SIG-M5 treated with dmso at 0.1 percent for 504 hours (cell line): ENCODE results near the gene IL32.
"Not testable (repeated sequence)": the region's sequence is repeated elsewhere in the genome, so short reads cannot be mapped to it uniquely, and the experiment has no call there.

Experiments used
- DNase-seq: peaks from one replicate; lab custom pipeline; 2025; ENCODE audit not compliant: unreplicated experiment; lab: John Stamatoyannopoulos, UW

The IL32 gene

DNA sequence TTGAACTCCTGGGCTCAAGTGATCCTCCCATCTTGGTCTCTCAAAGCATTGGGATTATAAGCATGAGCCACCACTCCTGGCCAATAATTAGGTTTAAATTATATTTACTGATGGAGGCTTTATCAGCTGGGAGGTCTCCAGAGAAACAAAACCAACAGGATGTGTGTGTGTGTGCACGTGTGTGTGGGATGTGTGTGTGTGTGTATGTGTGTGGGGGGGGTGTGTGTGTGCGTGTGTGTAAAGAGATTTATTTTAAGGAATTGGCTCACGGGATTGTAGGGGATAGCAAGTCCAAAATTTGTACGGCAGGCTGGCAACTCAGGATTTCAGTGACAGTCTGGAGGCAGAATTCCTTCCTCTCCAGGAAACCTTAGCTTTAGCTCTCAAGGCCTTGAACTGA is 14.4 kb upstream of the IL32 start:
- no peak for DNase-seq

DNA sequence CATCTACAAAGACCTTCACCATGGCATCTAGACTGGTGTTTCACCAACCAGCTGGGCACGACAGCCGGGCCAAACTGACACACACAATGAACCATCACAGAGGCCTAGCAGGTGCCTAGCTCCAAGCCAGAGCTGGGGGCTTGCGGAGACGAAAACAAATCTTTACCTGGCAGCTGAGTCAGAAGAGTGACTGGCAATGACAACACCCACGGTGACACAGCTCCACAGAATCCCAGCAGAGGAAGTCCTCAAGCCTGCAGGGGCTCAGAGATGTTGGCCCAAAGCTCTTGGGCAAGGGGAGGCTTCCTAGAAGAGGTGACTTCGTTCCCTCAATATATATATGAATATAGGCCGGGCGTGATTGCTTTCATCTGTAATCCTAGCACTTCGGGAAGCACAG is 13.9 kb upstream of the IL32 start:
- DNase-seq = no peak

DNA sequence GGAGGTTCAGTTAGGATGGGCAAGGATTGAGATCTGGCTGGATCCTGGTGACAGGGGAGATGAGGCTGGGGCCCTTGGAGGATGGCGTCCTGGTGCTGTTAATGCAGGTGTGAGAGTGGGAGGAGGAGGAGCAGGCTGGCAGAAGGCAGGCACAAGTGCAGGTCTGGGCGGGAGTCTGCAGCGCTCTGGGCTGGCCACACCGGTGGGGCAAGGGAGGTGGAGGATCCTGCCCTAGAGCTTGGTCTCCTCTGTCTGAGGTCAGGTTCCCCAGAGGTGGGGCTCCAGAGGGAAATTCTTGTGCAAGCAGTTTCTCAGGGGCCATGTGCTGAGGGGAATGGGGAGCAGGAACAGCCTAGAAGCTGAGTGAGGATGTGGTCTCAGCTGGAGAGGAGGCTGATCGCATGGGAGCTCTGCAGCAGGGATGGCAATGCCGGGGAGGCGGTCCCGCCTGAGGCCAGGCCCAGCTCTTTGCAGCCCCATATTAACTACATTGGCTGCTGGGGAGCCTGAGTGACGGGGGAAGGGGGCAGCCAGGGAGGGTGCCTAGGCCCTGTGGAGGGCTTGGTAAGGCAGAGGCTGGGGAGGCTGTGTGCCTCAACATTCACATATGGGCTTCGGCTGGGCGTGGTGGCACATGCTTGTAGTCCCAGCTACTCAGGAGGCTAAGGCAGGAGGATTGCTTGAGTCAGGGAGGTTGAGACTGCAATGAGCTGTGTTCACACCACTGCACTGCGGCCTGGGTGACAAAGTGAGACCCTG is 12.7 kb upstream of the IL32 start:
- not testable (repeated sequence) for DNase-seq

DNA sequence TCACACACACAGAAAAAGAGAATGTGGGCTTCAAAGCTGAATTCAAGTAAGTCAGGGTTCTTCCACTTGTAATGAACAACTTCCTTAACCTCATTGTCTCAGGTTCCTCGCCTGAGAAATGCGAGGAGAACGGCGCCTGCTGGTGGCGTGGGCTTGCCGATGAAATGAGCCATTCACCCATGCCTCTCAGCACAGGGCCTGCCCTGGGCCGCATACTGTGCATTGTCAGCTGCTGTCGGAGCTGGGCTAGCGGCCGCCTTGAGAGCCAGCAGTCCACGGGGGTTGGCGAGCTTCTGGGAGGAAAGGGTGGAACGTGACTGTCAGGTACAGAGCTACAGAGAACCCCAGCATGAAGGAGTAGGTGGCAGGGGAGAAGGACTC is 12.1 kb upstream of the IL32 start:
- not testable (repeated sequence) for DNase-seq

DNA sequence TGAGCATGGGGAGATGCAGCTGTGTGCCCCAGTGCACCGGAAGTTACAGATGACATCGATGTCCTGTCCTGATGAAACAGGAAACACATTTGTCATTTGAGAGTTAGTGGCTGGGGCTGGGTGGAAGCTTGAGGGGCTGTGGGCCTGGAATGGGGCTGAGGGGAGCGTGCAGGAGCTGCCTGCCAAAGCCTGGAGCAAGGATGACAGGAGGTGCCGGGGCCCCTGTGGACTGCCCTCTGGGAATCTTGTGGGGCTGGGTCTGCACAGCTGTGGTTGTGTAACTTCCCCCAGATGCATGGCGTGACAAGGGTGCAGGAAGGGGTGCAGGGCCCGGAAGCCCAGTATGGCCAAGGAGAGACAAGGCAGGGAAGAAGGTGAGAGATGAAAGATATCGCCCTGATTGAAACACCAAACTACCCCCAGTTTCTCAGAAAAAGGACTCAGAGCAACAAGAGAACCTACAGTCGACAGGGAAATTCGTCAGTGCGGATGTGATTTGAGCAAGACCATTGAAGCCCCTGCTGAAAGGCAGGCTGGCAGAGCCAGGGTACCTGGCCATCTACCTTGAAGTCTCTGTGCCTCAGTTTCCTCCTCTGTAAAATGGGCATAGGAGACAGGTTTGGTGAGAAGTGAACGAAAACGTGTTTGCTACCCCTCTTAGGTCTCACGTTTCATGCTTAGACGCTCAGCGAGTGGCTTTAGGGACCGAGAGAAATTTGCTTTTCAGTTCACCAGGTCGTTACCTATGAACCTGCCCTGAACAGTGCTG is 10.3 kb upstream of the IL32 start:
- peak; percentile 22 for DNase-seq

DNA sequence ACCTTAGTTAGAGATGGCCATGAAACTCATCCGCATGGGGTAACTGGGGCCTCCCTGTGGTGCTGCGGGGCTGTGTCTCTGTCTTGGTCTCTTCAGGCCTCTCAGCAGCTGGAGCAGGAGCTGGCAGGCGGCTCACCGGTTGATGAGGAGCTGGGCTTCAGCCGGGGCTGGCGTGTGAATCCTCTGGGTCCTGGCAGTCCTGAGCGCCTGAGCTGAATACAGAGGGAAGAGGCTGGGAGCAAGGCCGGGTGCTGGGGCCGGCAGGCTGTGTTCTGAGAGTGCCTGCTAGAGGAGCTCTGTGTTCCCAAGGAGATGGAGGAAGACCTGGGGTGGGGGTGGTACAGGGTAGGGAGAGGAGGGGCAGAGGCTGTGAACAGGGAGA is 9.7 kb upstream of the IL32 start:
- not testable (repeated sequence) for DNase-seq

DNA sequence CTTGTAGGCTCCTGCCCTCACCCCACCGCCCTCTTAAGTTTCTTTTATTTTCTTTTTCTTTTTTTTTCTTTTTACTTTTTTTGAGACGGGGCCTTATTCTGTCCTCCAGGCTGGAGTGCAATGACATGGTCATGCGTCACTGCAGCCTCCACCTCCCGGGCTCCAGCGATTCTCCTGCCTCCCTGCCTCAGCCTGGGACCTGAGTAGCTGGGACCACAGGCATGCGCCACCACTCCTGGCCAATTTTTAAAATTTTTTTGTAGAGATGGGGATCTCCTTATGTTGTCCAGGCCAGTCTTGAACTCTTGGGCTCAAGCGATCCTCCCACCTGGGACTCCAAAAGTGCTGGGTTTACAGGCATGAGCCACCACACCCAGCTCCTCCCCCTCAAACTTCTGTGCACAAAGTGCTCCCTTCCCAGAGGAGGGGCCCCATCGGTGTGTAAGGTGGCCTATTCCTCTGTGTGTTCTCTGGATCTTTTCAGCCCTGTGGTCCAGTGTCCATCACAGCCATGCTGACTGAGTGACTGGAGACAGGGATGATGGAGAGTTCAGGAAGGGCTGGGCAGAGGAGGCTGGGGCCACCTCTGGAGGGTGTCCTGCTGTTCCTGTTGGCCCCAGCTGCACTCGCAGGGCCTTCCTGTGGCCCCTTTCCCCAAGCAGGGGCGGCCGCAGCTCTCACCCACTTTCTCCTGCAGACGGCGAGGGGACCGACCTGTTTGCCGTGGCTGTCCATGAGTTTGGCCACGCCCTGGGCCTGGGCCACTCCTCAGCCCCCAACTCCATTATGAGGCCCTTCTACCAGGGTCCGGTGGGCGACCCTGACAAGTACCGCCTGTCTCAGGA is 8.9 kb upstream of the IL32 start:
- no peak for DNase-seq

DNA sequence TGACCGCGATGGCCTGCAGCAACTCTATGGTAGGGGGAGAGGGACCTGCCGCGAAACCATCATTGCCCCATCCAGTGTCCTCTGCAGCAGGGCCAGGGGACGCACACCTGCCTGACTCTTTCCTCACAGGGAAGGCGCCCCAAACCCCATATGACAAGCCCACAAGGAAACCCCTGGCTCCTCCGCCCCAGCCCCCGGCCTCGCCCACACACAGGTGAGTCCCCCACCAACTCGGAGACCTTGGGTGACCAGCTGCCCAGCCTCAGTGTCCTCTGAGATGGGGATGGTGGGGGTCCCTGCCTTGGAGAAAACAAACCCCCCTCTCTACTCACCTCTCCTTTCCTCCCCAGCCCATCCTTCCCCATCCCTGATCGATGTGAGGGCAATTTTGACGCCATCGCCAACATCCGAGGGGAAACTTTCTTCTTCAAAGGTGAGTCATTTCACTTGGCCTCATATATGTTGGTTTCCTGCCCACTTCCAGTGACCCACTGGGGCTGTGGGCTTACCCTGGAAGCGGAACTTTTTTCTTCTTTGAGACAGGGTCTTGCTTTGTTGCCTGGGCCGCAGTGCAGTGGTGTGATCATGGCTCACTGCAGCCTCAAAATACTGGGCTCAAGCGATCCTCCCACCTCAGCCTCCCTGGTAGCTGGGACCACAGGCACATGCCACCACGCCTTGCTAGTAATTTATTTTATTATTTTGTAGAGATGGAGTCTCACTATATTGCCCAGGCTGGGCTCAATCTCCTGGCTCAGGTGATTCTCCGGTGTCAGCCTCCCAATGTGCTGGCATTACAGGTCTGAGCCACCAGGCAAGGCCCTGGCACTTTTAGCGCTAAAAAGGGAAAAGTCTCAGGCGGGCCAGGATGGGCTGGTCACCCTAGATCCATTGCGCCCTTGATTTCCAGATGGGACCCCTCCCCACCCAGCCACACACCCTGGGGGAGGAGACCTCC is 8.0 kb upstream of the IL32 start:
- no peak for DNase-seq

DNA sequence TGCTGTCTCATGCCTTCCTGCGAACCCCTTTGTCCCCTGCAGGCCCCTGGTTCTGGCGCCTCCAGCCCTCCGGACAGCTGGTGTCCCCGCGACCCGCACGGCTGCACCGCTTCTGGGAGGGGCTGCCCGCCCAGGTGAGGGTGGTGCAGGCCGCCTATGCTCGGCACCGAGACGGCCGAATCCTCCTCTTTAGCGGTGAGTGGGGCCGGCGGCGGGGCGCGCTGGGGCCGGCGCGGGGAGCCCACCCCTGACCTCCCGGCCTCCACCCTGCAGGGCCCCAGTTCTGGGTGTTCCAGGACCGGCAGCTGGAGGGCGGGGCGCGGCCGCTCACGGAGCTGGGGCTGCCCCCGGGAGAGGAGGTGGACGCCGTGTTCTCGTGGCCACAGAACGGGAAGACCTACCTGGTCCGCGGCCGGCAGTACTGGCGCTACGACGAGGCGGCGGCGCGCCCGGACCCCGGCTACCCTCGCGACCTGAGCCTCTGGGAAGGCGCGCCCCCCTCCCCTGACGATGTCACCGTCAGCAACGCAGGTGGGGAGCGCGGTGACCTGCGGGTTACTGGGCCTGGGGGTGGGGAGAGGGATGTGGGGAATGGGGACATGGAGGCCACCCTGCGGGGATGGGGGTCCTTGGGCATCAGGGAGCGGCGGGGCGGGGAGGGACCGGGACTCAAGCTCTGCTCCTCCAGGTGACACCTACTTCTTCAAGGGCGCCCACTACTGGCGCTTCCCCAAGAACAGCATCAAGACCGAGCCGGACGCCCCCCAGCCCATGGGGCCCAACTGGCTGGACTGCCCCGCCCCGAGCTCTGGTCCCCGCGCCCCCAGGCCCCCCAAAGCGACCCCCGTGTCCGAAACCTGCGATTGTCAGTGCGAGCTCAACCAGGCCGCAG is 7.1 kb upstream of the IL32 start:
- DNase-seq = peak; percentile 26

DNA sequence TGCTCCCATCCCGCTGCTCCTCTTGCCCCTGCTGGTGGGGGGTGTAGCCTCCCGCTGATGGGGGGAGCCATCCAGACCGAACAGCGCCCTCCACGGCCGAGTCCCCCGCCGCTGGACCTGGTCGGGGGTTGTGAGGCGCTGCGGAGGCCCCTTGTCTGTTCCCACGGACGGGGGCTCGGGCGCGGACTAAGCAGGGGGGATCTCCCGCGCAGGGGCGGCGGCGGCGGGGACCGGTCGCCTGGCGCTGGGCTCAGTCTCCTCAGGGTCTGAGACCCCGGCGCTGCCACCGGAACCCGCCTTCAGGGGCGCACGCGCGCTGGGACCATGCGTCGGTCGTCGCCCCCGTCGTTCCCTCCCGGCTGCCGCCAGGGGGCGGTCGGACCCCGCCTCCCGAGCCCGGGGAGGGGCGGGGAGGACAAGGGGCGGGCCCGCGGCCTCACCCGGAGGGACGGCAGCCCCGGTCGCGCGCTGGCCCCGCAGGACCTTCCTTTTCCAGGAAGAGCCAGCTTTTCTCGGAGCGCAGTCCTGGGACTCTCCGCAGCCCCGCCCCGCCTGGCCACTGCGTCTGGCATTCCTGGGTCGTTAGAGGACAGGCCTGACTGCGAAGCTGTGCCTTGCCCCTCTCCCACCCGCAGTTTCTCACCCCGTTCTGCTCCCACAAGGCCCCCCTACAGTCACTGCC is 6.3 kb upstream of the IL32 start:
- DNase-seq = peak; percentile 56

DNA sequence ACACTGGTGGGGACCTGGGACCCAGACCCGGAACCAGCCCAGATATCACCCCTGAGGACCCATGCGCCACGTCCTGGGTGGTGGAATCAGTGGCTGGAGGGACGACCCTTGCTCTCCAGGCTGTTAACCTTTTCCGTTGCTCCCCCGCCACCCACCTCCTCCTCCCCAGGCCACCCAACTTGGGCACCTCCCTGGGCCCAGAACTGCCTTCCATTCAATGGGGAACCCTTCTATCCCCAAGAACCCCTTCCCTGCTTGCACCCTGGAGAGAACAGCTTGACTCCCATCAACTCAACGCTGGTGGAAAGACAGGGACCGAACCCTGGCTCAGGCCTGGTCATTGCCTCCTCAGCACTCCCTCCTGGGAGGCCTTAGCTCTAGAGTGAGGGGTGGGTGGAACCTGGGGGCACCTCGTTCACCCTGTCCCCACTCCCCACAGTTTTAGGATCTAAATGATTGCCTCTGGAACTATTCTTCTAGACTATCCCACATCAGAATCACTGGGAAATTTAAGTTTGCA is 5.7 kb upstream of the IL32 start:
- DNase-seq = no peak

DNA sequence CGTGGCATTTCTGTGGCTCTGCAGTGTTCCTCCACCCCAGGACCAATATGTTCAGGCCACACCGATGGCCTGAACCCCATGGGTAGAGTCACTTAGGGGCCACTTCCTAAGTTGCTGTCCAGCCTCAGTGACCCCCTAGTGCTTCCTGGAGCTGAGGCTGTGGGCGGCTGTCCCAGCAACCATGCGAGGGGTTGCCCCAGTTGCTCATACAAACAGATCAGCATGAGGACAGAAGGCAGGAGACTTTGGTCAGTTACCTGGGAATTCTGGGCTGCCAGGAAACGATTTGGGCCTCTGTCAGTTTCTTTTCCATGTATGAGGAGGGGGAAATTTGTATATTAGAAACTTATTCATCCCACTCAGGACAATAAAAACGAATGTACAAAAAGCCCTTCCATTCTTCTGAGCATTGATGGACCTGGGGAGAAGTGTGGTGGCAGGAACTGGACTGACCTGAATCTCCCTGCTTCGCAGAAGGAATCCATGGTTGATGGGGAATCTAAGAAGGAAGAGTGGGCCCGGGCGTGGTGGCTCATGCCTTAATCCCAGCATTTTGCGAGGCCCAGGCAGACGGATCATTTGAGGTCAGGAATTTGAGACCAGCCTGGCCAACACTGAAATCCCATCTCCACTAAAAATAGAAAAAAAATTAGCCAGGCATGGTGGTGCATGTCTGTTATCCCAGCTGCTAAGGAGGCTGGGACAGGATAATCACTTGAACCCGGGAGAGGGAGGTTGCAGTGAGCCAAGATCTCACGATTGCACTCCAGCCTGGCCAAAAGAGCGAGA is 4.9 kb upstream of the IL32 start:
- DNase-seq = no peak

DNA sequence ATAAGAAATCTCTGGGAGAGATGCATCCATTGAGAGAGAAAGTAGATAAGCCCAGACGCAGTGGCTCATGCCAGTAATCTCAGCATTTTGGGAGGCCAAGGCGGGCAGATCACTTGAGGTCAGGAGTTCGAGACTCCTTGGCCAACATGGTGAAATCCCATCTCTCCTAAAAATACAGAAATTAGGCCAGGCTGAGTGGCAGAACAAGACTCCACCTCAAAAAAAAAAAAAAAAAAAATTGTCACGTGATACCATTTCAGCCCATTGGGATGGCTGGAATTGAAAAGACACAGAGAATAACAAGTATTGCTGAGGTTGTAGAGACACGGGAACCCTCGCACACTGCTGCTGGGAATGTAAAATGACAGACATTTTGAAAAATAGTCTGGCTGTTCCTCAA is 2.9 kb upstream of the IL32 start:
- no peak for DNase-seq

DNA sequence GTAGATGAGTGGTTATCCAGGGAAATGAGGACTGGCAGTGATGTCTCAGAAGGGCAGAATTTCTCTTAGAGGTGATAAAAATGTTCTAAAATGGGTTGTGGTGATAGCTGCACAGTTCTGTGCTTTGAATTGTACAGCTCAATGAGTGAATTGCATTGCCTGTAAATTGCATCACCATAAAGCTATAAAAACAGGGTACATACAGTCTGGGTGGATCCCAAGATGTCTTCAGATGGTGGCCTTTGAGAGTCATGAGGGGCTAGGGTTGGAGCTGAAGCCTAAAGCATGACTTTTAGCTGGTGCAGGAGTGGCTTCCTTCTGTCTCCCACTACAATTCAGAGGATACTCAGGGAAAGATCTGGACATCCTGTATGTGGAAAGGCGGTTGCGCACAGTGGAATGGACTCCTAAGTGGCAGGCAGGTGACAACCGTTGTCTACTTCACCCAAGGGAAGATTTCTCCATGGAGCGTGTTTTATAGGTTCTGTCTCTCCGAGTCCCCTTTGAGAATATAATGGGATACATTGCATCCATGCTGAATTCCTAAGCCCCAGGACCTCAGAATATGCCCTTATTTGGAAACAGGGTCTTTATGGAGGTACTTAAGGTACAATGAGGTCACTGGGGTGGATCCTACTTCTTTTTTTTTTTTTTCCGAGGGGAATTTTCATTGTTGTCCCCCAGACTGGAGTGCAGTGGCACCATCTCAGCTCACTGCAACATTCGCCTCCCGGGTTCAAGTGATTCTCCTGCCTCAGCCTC is 1.6 kb upstream of the IL32 start:
- DNase-seq = no peak

DNA sequence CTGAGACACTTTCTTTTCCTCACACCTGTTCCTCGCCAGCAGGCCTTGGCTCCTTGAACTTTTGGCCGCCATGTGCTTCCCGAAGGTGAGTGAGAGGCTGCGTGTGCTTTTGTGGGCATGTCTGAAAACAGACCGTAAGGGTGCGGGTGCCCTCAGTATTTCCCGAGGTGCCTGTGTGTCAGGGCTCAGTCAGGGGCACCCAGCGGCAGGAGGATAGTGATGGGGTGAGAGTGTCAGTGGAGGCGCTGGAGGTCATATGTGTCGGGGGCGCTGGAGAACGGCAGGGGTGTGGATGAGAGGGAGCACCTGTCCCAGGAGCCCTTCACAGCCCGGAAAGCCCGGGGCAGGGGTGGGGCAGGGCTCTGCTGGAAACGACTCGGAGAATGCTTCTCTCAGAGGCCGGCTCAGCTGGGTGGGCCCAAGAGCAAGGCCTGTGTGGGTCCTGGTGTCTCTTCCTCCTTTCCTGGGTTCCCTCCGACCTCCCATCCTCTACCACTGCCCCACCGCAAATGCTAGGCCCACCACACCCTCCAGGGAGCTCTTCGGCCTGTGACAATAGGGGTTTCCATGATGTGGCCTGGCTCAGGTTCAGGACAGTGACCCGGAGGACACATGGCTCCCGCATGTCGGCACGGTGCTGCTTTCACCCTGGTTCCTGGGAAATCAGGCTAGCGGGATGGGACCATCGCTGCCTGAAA is 451 bp downstream of the IL32 start:
- no peak for DNase-seq

DNA sequence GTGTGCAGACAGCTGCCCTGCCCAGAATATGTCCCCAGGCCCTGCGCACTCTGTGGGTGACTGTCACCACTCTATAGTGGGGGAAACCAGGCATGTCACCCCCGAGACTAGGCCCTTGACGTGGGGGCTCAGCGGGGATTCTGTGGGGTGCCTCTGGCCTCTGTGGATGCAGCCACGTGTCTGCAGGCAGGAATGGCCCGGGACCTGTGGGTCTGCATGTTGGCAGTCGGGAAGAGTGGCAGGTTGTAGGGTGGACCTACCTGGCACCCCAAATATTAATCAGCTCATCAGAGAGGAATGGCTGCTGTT is 954 bp downstream of the IL32 start:
- DNase-seq = no peak

DNA sequence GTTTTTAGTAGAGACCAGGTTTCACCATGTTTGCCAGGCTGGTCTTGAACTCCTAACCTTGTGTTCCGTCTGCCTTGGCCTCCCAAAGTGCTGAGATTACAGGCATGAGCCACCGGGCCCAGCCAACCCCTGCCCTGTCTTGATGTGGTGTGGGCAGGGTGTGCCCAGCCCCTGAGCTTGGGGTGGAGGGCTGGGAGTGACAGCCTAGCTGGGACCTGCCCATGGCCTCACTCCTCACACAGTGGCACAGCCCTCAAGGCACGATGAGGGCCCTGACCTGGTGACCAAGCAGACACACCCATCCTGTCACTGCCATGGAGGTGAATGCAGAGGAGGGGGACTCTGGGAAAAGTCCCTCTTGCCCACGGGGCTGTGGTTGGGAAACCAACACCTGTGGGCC is 3.0 kb downstream of the IL32 start:
- no peak for DNase-seq
